Skeletal muscle tissue (tissue), 4 donors: ENCODE results near the gene CTXND1. TPM values are rescaled to one million over a fixed set of nuclear protein-coding genes. Genes with fewer than 3 reads are reported as not detected.

ENCODE experiments used
- H3K27ac ChIP-seq: one replicate; pipeline ENCODE4 v1.7.0; 2013; ENCODE audit warnings: mild to moderate bottlenecking, low read depth, low read length, inconsistent platforms
- H3K27me3 ChIP-seq, 3 donors: one replicate each; pipeline ENCODE4 v1.7.0; 2013; ENCODE audit warnings: low read length in 3 of 3; ENCODE audit not compliant: control insufficient read depth in 3 of 3, insufficient read depth in 3 of 3
- H3K36me3 ChIP-seq, 3 donors: one replicate each; pipeline ENCODE4 v1.7.0; 2013; ENCODE audit warnings: low read length in 3 of 3; ENCODE audit not compliant: control insufficient read depth in 3 of 3, insufficient read depth in 3 of 3
- H3K4me1 ChIP-seq, 3 donors: one replicate each; pipeline ENCODE4 v1.7.0; 2013; ENCODE audit warnings: low read length in 3 of 3, mild to moderate bottlenecking in 3 of 3; ENCODE audit not compliant: control insufficient read depth in 3 of 3, insufficient read depth in 3 of 3
- H3K4me3 ChIP-seq, 3 donors: one replicate each; pipeline ENCODE4 v1.7.0; 2013; ENCODE audit warnings: low read length in 3 of 3
- H3K9ac ChIP-seq, 3 donors: one replicate each; pipeline ENCODE4 v1.7.0; 2013; ENCODE audit warnings: low read length in 3 of 3, mild to moderate bottlenecking in 3 of 3, moderate library complexity in 2 of 3, low read depth in 1 of 3
- H3K9me3 ChIP-seq, 3 donors: one replicate each; pipeline ENCODE4 v1.7.0; 2013; ENCODE audit warnings: low read length in 3 of 3; ENCODE audit not compliant: control insufficient read depth in 3 of 3
- total RNA-seq: library from RNA; depleted of rRNA; stranded (reverse); fragments of >200 nt; gene quantifications from one replicate; pipeline ENCODE4 v1.2.3, GENCODE V29; 2014
- donor health status: Osteomylitis.

The CTXND1 gene
- total RNA-seq, 1 donor from 2014 or later: 0.52 TPM

- H3K36me3 ChIP-seq: peaks cover 12 to 18% (median 15%) of the 10 kb centered on the region in 3 donors
- H3K27me3 ChIP-seq: no peaks in the 10 kb centered on the region
Observed at GRCh38 chr15:80168421-80168820, 83.6 kb downstream of the CTXND1 start.

GRCh38 chr15:80167936-80168335, 84.1 kb downstream of the CTXND1 start:
- Histone ChIP-seq H3K4me1 (peaks cover 0 to 2% (median 0%) of the 10 kb centered on the region in 3 donors), H3K9me3 (no peaks in the 10 kb centered on the region), H3K9ac (no peak overlapping the region), H3K27me3 (no peaks in the 10 kb centered on the region), H3K4me3 (no peak overlapping the region), H3K27ac (no peak overlapping the region), H3K36me3 (peaks cover 16 to 20% (median 17%) of the 10 kb centered on the region in 3 donors)

More at GRCh38 chr15:80168421-80168820, 83.6 kb downstream of the CTXND1 start:
- Histone ChIP-seq H3K9ac (no peak overlapping the region), H3K27ac (no peak overlapping the region), H3K4me3 (no peak overlapping the region), H3K4me1 (peaks cover 0 to 7% (median 4%) of the 10 kb centered on the region in 3 donors), H3K9me3 (no peaks in the 10 kb centered on the region)

DNA sequence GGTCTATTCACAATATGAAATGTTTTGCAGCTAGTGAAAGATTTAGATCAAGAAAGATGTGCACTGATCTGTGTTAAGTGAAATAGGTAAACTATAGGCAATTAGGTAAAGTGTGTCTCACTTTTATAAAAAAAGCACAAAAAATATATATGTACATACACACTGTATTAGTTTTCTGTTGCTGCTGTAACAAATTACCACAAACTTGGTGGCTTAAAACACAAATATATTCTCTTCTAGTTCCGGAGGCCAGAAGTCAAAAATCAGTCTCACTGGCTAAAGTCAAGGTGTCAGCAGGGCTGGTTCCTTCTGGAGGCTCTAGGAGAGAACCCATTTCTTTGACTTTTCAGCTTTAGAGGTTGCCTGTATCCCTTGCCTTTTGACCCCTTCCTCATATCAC, 88.1 kb downstream of the CTXND1 start:
- Histone ChIP-seq H3K4me1 (peaks cover 3 to 11% (median 8%) of the 10 kb centered on the region in 3 donors), H3K4me3 (no peak overlapping the region), H3K27ac (no peak overlapping the region), H3K9ac (no peak overlapping the region), H3K9me3 (no peaks in the 10 kb centered on the region), H3K27me3 (no peaks in the 10 kb centered on the region), H3K36me3 (peaks cover 34 to 42% (median 41%) of the 10 kb centered on the region in 3 donors)

DNA sequence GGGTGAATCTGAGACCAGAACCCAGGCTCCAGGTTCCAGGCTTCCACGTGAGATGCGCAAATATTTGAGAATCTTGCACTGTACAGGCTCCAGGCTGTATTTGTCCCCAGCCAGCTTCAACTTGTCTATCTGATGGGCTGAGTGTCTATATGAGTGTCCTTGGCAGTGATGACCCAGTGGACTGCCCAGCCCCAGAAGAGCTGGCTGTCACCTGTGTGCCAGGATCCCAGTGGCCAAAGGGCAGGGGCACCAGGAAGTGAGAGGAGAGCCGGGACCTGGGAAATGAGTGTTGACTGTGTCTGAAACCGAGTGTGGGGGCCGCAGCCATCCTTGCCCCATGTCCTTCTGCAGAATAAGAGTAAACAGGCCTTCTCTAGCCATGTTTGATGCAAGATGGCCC, 88.8 kb downstream of the CTXND1 start:
- H3K4me1 ChIP-seq: peaks cover 3 to 11% (median 8%) of the 10 kb centered on the region in 3 donors
- no peak overlapping the region for H3K4me3 ChIP-seq
- H3K36me3 ChIP-seq: peaks cover 36 to 43% (median 41%) of the 10 kb centered on the region in 3 donors
- no peaks in the 10 kb centered on the region for H3K9me3 ChIP-seq
- H3K27ac ChIP-seq: no peak overlapping the region
- no peaks in the 10 kb centered on the region for H3K27me3 ChIP-seq
- no peak overlapping the region for H3K9ac ChIP-seq

DNA sequence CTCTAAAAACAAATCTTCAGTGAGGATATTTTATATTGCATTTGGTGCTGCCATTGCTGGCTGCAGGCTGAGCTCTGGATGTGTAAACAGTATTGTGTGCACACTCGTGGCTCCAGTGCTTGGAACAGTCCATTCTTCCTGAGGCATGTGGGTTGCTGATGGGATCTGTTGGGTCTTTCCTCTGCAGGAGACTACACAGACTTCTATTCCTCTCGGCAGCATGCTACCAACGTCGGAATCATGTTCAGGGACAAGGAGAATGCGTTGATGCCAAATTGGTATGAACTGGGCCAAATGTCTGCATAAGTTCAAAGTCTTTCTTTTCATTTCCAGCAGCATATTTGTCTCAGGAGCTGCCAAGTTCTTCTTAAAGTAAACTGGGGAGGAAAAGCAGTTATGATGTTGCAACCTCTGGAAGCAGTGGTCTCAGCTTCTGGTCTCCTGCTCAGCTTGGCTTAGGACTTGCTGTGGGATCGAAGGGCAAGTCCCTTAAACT, 89.9 kb downstream of the CTXND1 start:
- H3K4me3 ChIP-seq: no peak overlapping the region
- no peaks in the 10 kb centered on the region for H3K27me3 ChIP-seq
- no peak overlapping the region for H3K9ac ChIP-seq
- no peaks in the 10 kb centered on the region for H3K9me3 ChIP-seq
- H3K27ac ChIP-seq: no peak overlapping the region
- H3K4me1 ChIP-seq: peaks cover 3 to 11% (median 8%) of the 10 kb centered on the region in 3 donors
- H3K36me3 ChIP-seq: peaks cover 35 to 43% (median 41%) of the 10 kb centered on the region in 3 donors

DNA sequence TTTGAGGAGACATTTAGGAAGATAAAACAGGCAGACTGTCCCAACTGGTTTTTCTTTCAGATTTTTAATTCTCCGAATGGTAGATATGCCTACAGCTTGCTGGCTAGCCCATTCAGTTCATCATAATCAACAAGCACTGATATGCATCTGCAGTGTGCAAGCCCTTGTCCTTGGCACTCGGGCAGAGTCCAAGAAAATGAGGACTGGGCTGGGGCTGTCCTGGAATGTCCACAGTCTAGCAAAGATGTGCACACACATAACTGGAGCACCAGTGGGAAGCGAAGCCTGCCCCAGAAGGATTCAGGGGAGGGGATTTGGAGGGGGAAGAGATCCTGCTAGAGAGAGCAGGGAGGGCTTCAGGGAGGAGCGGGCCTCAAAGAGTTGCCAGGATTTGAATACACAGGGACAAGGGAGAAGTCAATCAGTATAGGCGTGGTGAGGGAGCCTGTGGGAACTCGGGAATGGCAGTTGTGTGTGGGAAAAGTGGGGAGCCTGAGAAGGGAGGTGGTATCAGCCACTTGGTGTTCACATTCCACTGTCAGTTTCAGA, 90.5 kb downstream of the CTXND1 start:
- no peak overlapping the region for H3K4me3 ChIP-seq
- H3K36me3 ChIP-seq: peaks cover 35 to 43% (median 41%) of the 10 kb centered on the region in 3 donors
- H3K9me3 ChIP-seq: no peaks in the 10 kb centered on the region
- H3K27ac ChIP-seq: no peak overlapping the region
- no peak overlapping the region for H3K9ac ChIP-seq
- H3K4me1 ChIP-seq: peaks cover 3 to 11% (median 8%) of the 10 kb centered on the region in 3 donors
- no peaks in the 10 kb centered on the region for H3K27me3 ChIP-seq

GRCh38 chr15:80160570-80161156, 91.3 kb downstream of the CTXND1 start:
- Histone ChIP-seq H3K9ac (no peak overlapping the region), H3K36me3 (peaks cover 35 to 43% (median 41%) of the 10 kb centered on the region in 3 donors), H3K27ac (no peak overlapping the region), H3K27me3 (no peaks in the 10 kb centered on the region), H3K4me1 (peaks cover 3 to 11% (median 8%) of the 10 kb centered on the region in 3 donors), H3K9me3 (no peaks in the 10 kb centered on the region), H3K4me3 (no peak overlapping the region)

- H3K4me1 ChIP-seq: peaks cover 3 to 13% (median 8%) of the 10 kb centered on the region in 3 donors
- peaks cover 35 to 43% (median 41%) of the 10 kb centered on the region in 3 donors for H3K36me3 ChIP-seq
- H3K9ac ChIP-seq: no peak overlapping the region
- no peak overlapping the region for H3K4me3 ChIP-seq
- H3K27ac ChIP-seq: no peak overlapping the region
- no peaks in the 10 kb centered on the region for H3K27me3 ChIP-seq
- no peaks in the 10 kb centered on the region for H3K9me3 ChIP-seq
Observed at GRCh38 chr15:80159811-80160569, 92.0 kb downstream of the CTXND1 start.

GRCh38 chr15:80159301-80159700, 92.7 kb downstream of the CTXND1 start:
- Histone ChIP-seq H3K27ac (no peak overlapping the region), H3K4me1 (peaks cover 7 to 19% (median 10%) of the 10 kb centered on the region in 3 donors), H3K36me3 (peaks cover 32 to 43% (median 41%) of the 10 kb centered on the region in 3 donors), H3K9me3 (no peaks in the 10 kb centered on the region), H3K9ac (no peak overlapping the region), H3K4me3 (no peak overlapping the region), H3K27me3 (no peaks in the 10 kb centered on the region)

- H3K4me3 ChIP-seq: no peak overlapping the region
- H3K4me1 ChIP-seq: peaks cover 20 to 34% (median 22%) of the 10 kb centered on the region in 3 donors
- no peak overlapping the region for H3K27ac ChIP-seq
- H3K36me3 ChIP-seq: peaks cover 22 to 29% (median 26%) of the 10 kb centered on the region in 3 donors
- no peak overlapping the region for H3K9ac ChIP-seq
- no peaks in the 10 kb centered on the region for H3K9me3 ChIP-seq
- H3K27me3 ChIP-seq: no peaks in the 10 kb centered on the region
Observed at GRCh38 chr15:80157215-80157614, 94.8 kb downstream of the CTXND1 start.
